Effector CD8-positive, alpha-beta T cell (primary cell): ENCODE measurements around the gene WNT7A.
"Not testable (repeated sequence)": the region's sequence is repeated elsewhere in the genome, so short reads cannot be mapped to it uniquely, and the experiment has no call there.

Experiments used
- DNase-seq: peaks from one replicate; lab custom pipeline; 2025; lab: John Stamatoyannopoulos, UW
- total RNA-seq, 4 experiments: gene quantifications; one replicate each; lab custom pipeline; 2026; lab: John Stamatoyannopoulos, UW

Gene WNT7A
- 0 to 5.2 (median 0.88) reads per million in 4 experiments for total RNA-seq

DNA sequence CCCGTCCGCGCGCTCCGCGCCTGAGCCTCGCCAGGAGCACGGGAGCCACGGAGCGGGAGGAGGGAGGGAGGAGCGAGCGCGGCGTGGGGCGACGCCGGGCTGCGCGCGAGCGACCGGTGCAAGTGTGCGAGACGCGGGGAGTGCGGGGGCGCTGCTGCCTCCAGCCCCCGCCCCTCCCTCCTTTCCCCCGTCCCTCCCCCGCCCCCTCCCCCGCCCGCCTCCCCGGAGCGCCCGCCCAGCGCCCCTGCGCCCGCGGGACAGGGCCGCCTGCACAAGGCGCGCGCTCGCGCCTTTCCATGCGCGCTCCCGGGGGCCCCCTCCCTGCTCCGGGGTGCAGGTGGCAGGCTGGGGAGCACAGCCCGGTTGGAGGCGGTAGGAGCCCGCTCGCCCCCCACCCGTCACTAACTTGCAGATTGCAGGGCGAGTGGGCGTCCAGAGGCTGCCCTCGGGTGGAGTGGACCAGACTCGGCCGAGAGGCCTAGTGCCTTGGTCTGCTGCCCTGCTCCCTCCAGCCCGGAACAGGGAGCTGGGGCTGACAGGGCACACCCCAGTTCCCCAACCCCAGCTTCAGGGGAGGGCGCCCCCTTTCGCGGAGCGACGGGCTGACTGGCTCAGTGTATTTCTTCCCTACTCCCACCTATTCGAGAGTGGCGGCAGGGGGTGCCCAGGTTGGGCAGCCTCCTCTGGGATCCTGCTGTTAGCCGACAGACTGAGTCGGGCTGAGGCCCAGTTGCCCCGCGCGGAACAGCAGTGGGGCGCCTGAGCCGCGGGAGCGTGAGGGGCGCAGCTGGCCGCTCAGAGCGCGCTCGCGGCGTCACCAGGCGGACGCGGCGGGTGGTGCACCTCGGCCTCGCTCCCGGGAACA, at the start of gene WNT7A:
WNT7A (minus strand) TSS at position 126 of the 865 bp plus-strand sequence. CDS start 255 bp downstream, outside the sequence.
- DNase-seq: peak; percentile 33

DNA sequence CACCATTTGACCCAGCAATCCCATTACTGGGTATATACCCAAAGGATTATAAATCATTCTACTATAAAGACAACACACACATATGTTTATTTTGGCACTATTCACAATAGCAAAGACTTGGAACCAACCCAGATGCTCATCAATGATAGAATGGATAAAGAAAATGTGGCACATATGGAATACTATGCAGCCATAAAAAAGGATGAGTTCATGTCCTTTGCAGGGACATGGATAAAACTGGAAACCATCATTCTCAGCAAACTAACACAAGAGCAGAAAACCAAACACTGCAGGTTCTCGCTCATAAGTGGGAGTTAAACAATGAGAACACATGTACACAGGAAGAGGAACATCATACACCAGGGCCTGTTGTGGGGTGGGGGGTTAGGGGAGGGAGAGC, 48.9 kb upstream of the WNT7A start:
- DNase-seq: not testable (repeated sequence)

DNA sequence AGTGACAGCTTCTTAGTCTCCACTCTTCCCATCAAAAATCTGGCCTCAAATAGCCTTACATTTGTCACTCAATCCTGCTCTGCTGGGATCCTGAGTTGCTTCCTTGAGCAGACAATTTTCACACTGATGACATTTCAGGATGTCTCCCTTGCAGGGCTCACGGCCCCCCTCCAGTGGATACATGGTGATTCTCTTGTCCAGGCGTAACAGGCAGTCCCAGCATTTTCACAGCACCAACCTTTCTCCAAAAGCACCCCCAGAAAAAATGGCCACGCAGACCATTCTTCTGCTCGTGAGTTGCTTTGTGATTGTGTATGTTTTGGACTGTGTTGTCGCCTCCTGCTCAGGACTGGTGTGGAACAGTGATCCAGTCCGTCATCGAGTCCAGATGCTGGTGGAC, 47.4 kb upstream of the WNT7A start:
- no peak for DNase-seq

DNA sequence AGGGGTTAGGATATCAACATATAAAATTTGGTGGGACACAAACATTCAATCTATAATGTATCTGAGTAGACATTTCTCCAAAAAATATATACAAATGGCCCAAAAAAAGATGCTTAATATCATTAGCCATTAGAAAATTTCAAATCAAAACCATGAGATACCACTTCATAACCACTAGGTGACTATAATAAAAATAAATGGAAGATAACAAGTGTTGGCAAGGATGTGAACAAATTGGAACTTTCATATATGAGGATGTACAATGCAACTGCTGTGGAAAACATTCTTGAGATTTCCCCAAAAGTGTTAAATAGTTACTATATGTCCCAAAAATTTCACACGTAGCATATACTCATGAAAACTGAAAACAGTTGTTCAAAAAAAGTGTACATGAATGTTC, 36.5 kb upstream of the WNT7A start:
- DNase-seq: no peak

DNA sequence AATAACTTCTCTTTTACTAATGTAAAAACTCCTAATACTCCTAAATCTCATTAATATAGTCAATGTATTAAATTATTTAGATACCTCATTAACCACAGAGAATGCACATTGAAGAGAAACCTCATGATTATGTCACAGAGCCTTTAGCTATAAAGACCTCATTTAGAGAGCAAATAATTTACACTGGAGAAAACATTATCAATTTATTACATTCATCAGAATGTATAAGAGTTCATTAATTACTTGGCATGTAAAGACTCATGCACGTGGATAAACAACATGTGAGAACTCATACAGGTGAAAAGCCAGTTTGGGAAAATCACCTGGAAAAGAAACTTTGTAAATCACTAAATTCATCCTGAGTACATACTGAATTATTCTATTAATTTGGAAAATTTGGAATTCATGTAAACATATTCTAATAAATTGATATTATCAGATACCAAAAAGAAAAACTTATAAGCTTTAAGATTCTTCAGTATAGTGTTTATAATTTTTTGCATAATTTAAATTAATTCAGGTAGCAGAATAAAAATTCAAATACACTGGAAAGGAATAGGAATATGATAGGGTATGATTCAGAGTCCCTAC, 22.9 kb upstream of the WNT7A start:
- no peak for DNase-seq

DNA sequence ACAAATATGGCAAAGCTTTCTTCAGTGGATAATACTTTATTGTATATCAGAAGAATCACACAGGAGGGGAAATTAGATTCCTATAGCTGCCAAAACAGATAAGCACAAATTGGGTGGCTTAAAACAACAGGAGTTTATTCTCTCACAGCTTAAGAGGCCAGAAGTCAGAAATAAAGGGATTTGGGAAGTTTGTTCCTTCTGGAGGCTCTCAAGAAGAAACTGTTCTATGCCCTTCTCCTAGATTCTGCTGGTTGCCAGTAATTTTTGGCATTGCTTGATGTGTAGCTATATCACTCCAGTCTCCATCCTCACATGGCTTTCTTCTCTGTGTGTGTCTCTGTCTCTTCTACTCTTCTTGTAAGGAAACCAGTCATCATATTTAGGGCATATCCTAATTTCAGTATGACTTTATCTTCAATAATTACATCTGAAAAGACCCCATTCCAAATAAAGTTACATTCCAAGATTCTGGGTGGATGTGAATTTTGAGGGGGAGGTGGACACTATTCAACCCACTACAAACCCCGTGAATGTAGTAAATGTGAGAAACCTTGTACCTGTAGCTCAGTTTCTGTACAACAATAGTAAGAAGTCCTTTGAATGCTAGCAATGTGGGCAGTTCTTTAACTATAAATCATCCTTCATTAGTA, 22.2 kb upstream of the WNT7A start:
- no peak for DNase-seq

DNA sequence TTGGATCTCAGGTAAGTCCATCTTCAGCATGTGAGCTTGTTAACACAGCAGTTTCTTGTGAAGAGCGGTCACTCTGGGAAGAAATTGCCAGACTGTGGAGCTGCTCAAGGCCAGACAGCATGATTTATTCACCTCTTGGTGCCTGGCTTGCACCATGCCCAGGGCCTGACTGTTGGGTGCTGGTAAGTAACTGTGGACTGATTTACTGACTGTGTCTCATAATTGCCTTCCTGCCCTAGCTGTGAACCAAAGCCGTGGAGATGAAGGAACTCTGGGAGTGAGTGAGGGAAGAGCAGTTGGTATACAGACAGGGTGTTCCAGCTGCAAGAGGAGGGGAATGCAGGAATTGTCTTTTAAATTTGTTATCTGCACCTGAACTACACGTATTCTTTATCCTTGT, 18.5 kb upstream of the WNT7A start:
- no peak for DNase-seq

DNA sequence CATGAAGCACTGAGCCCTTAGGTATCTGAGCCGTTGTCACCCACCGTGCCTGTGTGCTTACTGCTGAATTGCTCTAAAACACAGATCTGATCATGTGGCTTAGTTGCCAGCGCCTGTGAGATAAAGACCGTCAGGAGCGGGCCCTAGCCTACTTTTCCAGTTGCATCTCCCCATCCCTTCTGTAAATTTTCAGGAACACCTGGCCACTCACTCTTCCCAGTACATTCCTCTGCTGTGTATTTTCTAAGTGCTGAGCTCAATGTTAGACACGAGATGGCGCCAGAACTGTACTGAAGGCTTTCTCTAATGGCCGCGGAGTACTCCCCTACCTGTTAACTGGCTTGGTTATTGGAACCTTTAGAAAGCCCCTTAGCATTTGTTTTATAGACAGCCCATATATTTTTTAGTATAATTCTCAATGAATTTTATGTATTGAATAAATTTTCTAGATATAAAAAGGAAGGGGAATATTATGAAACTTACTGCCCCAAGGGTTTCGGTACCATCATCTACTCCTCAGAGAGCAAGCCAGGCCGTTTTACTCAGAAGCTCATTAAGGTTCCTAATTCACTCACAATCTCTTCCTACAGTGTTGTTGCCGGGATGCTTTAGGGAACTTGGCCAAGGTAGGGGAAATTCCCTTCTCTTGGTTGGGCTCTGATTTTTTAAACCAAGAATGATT, 16.7 kb upstream of the WNT7A start:
- DNase-seq: no peak

DNA sequence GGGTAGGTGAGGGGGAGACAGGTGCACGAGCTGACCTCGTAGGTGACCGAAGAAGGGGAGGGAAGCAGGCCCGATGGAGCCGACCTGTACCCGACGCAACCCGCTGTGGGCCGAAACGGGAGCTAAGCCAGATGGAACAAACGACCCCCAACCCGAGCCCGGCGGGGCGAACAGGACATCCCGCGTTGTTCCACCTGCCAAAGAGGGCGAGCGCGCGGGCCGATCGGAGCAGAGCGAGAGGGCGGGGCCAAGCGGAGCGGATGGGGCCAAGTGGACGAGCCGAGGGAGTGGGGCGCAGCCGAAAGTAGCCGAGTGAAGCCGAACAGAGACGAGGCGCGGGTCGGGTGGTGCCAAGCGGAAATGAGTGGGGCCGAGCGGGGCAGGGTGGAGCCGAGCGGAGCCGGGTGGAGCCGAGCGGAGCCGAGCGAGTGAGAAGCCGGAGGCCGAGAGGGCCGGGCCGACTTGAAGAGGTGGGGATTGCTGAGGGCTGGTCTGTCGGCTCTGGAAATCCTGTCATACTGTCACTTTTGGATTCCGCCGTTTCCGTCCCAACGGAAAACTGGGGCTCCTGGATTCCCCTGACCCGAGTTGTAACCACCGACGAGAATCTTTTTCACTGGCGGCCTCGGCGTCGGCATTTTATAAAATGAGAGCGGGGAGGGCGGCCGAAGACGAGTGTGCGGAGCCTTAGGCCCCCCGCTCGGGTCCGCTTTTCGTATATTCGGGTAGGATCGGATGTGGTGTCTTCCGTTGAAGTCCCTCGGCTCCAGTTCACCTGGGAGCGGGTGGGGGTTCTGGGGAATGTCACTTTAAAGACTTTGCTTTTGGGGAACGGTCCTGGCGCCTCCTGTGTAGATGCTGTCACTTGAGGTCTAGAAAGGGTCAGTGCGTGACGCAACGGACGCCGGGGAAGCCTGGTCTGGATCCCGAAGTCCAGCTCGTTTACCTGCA, 15.6 kb upstream of the WNT7A start:
- peak; percentile 89 for DNase-seq

DNA sequence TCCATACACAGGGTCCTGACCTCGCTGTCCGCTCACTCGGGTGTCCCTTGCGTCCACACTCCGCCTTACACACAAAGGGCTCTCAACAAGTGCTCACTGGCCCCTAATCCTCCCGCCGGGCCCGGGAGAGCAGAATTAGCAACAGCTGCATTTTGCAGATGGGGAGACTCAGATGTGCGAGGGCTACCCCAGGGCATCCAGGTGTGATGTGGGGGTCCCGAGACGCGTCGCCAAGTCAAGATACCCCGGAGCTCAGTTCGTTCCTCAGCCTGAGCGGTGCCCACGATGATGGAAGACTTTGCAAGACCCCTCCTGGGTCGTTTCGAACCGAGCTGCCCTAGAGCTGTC, 14.9 kb upstream of the WNT7A start:
- DNase-seq: no peak

DNA sequence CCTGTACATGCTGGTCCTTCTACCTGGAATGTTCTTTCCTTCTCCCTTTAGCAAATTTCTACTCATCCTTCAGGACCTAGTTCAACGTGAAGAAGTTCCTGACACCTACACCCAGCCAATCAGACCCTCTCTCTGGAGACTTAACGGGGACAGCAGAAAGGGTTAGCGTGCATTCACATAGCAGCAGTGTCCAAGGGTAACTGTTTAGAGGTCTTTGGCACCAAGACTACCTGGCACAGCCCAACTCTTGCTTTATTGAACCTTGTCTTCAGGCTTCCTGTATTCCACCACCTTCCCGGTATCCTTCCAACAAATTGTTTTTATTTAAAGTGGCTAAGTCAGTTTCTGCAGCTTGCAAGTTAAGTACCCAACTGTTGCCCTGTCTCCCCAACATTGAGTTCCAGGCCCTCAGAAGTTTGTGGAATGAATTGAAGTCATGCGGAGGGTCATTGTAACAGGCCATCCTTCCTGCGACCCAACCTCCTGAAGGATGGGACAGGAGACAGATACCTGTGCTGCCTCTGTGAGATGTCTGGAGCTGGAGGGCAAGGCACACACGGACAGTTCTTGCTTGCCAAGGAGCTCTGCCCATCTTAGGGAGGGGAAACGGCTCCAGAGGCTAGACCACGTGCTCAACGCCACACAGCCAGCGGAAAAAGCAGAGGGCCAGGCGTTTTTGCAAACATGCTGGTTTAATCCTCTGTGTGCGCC, 14.4 kb upstream of the WNT7A start:
- DNase-seq: no peak

DNA sequence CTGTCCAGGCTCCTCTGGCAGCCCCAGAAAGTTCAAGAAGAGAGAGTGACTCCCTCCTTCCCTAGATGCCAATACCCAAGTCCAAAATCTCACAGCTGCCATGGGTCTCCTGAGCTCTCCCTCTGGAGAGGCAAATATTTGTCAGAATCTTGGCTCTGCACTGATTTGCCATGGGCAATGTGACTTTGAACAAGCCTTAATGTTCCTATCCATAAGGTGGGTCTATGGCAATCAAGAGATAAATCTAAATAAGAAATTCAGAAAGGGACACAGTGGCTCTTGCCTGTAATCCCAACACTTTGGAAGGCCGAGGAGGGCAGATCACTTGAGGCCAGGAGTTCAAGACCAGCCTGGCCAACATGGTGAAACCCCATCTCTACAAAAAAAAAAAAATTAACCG, 12.4 kb upstream of the WNT7A start:
- DNase-seq: no peak

DNA sequence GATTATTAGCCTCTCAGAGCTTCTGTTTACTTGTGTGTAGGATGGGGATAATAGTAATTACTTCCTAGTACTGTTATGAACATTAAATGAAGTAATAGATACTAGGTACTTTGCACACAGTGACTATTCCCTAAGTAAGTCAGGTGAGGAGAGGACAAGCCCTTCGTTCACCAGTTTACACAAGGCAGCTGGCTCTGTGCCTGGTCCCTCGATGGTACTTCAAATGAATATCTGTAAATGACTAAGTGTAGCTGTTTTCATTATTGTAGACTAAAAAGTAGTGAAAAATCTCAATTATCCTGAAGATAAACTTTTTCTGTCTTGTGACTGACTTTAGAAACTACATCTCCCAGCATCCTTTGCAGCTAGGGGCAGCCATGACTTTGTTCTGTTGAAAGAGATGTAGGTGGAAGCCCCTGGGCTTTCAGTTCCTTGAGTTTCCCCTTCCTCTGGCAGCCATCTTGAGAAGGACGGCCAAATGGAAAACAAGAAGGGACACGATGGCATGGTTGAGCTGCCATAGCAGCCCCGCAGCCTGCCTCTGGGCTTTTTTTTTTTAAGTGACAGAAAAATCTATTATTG, 11.7 kb upstream of the WNT7A start:
- DNase-seq: no peak

DNA sequence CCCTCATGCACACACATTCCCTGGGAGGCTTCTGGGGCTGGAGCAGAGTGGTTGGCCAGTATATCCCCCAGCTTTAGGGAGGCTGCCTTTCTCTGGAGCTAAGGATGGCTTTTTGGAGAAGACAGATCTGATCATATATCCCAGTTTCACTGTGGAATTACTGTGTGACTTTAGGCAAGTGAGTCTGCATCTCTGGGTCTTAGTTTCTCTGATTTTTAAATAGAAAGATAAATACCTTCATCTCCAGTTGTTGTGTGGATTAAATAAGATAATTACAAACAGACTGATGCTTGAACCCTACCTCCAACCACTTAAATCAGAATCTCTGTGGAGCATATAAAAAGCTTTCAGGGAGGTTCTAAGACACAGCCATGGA, 11.1 kb upstream of the WNT7A start:
- no peak for DNase-seq

DNA sequence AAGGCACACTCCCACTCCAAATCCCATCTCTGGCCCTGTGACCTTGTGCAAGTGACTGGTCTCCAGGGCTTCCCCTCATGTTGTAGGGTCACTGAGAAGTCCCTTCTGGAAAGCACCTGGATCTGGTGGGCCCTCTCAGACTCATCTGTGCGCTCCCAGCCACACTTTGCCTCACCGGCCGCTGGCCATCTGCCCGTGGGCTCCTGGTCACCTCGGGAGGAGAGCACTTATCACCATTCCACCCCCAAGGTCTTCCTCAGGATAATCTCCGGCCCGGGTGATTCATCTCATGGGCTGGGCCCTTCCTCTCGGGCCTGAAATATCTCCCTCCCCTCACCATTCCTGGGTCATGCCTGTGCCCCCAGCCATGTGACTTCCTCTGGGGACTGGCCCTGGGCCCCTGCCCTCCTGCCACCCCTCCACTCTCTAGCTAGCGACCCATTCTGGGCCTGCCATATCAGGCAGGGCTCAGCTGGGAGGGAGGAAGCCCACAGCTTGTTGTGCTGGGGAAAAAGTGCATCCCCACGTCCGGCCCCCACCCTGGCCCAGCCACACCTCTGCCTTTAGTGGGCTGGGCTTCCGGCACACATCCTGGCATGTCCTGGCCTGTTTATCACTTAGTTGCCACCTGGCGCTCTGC, 10.6 kb upstream of the WNT7A start:
- no peak for DNase-seq

DNA sequence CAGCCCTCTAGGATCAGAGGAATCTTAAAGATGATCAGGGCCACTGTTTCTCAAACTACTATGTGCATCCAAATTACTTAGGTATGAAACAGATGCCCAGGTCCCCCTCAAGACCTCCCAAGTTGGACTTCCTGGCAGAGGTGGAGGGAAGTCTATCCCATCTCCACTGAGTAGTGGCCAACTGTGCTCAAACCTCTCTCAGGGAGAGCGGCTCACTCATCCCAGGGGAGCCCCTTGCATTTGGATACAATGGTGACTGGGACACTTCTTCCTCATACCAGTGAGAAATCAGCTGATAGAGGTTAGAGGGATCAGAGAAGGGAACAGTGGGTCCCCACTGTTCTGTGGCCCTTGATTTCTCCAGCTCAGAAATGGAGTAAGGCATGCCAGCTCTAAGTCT, 8.7 kb upstream of the WNT7A start:
- DNase-seq: no peak

DNA sequence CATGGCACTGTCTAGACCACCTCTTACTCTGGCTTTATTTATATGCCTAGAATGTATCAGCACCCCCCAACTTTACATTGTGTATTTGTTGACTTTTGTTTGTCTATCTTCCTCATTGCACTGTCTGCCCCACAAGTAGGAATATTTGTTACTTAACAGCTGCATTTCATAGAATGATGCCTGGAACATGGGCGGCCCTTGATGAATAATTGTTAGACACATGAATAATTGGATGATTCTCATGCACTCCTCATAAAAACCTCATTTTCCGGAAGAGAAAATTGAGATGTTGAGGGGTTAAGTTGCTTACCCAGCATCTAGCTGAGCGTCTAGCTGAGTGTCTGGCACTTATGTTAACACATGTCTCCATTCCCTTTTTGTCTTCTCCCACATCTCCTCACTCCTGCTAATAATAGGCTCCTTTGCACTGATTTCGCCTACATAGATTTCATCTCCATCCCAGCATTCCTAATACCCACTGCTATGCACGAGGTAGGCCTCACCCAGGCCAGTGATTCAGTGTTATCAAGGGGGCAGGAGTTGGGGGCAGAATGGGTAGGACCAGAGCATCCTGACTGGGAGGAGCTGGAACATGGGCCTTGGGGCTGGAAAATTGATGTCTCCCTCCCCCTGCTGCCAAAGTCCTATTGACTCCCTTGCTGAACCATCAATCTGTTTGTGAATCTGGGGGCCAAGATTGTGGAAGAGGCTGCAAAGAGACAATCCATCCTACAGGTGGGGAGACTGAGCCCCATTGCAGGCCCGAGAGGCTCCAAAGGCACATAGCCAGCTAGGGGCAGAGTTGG, 7.8 kb upstream of the WNT7A start:
- no peak for DNase-seq

DNA sequence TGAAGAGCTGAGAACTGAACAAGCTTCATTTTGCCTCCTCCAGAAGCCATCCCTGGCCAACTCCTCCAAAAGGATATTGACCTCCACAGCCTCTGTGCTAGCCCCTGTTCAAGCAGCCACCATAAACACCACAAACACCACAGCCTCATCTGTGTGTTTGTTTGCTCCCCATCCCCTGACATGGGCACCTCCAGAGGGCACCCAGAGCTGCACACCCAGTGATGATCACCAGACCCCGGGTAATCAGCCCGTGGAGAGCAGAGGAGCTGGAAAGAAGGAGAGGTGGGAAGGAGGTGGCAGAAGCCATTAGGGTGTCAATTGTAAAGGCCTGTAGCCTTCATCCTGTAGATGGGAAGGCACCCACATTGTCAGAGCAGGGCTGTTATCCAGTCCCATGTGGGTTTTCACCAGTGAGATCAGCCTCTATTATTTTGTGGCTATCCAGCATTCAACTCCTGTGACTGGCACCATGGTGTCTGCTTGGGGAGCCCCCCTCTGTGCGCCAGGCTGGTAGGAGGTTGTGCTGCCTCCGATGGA, 6.8 kb upstream of the WNT7A start:
- DNase-seq: no peak

DNA sequence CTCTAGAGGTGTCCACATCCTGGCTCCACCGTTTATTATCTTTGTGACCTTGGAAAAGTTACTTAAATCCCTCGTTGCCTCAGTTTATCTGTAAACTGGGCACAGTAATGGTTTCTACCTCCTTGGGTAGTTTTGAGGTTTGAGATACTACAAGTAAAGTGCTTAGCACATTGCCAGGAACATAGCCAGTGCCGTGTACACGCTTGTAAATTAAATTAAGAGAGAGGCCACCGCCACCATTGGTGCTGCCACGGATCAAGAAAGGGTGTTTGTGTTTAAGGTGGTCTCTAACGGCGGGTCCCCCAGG, 5.8 kb upstream of the WNT7A start:
- no peak for DNase-seq
